Spinal cord (tissue), 10 donors: ENCODE data around the gene PRSS12. TPM values are rescaled to one million over a fixed set of nuclear protein-coding genes. Genes with fewer than 3 reads are reported as not detected.

ENCODE experiments used
- DNase-seq, 6 donors: peaks; one replicate each; pipeline versions ENCODE4 v3.0.0 to v3.0.0-alpha.2; 2013 to 2015; ENCODE audit warnings: low spot score in 6 of 6, low read depth in 4 of 6
- H3K27ac ChIP-seq: one replicate; pipeline ENCODE4 v1.5.1; 2013; ENCODE audit warnings: low read depth, low read length, control low read depth
- H3K27me3 ChIP-seq: one replicate; pipeline ENCODE4 v1.6.1; 2013; ENCODE audit warnings: low read length; ENCODE audit not compliant: control insufficient read depth, insufficient read depth
- H3K36me3 ChIP-seq: one replicate; pipeline ENCODE4 v1.6.1; 2013; ENCODE audit warnings: low read length; ENCODE audit not compliant: control insufficient read depth, insufficient read depth
- H3K4me1 ChIP-seq: one replicate; pipeline ENCODE4 v1.6.1; 2013; ENCODE audit warnings: low read length; ENCODE audit not compliant: control insufficient read depth, insufficient read depth
- H3K4me3 ChIP-seq: one replicate; pipeline ENCODE4 v1.5.1; 2013; ENCODE audit warnings: low read depth, low read length, control low read depth
- H3K9me3 ChIP-seq: one replicate; pipeline ENCODE4 v1.6.1; 2013; ENCODE audit warnings: low read length; ENCODE audit not compliant: control insufficient read depth, insufficient read depth
- WGBS: methylation state at CpG from one replicate; pipeline ENCODE4 v1.1.5; 2013; ENCODE audit warnings: missing lambda C conversion rate; ENCODE audit not compliant: insufficient coverage; 5-methylcytosine and 5-hydroxymethylcytosine counted together
- polyA plus RNA-seq, 2 donors: library from polyadenylated mRNA; unstranded; fragments of 120-200 nt; gene quantifications; one replicate each; pipeline ENCODE4 v1.2.1, GENCODE V29; 2013; ENCODE audit not compliant: insufficient read length in 2 of 2
- total RNA-seq, 2 donors: library from RNA; depleted of rRNA in 1 of 2; stranded (reverse); fragments of 120-200 nt in 1 of 2; fragments of >200 nt in 1 of 2; gene quantifications; one replicate each; pipeline versions ENCODE4 v1.2.3 to v1.2.4, GENCODE V29; 2013 to 2014
- donor health status: healthy.

PRSS12 gene
- total and polyA plus RNA-seq, 4 donors, result 12.3 to 26.7 (median 14.4) TPM

DNA sequence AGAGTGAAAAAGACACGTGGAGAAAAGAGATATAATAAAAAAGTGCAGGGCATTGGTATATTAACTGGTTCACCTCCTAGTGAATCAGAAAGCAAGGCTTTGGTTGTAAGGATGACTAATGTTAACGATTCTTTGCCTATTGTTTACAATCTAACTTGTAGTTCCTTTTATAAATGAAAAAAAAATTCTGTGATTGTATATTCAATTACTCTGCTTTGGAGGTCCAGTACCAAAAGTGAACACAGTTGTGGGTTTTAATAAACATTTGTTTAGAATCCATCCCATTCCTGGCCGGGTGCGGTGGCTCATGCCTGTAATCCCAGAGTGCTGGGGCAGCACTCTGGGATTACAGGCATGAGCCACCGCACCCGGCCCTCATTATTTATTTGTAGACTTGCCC, 36.9 kb upstream of the PRSS12 start:
- no peaks in the 10 kb centered on the region for H3K9me3 ChIP-seq
- no peak overlapping the region for H3K4me3 ChIP-seq
- 68% methylated on average over 3 of the region's 6 CpGs for WGBS
- no peak overlapping the region for H3K27ac ChIP-seq
- H3K27me3 ChIP-seq, result no peaks in the 10 kb centered on the region
- no peaks in the 10 kb centered on the region for H3K36me3 ChIP-seq
- no peaks in the 10 kb centered on the region for H3K4me1 ChIP-seq
- DNase-seq, result no peak

DNA sequence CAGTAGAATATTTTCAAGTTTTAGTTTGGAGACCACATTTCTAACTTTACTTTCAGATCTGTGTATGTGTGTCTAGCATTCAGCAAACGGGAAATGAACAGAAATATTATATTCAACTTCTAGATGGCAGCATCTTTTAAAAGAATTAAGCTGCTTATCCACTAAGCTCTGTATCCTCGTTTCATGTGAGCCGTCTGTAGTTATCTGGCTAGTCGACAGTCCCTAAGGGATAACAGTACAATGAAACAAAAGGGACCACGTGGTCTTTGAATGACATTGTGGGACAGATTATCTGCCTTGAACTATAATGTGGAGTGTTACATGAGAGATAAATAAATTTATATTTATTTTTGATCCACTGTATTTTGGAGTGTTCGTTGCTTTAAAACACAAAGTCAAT, 35.8 kb upstream of the PRSS12 start:
- H3K4me3 ChIP-seq, result no peak overlapping the region
- WGBS, result 73% methylated on average over 3 of the region's 6 CpGs
- H3K4me1 ChIP-seq, result no peaks in the 10 kb centered on the region
- H3K36me3 ChIP-seq, result no peaks in the 10 kb centered on the region
- no peak overlapping the region for H3K27ac ChIP-seq
- H3K27me3 ChIP-seq, result no peaks in the 10 kb centered on the region
- peak in 2 of 6 donors; percentile 15 for DNase-seq
- H3K9me3 ChIP-seq, result no peaks in the 10 kb centered on the region

DNA sequence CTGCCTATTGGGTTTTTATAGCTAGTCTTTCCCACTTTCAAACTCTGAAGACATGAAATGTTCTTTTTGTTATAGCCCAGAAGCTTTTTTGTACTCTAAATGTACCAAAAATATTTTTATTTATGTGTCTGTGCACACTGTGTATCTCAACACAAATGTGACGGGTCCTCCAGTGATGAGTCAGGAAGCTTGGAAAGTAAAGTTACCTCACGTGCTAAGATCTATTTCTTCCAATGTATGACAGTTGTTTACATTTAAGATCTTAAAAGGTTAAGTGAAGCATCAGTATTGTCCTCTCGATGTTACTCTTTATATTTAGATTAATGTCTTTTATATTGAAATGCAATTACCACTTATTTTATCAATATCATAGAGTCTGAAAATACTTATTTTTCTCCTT, 29.1 kb upstream of the PRSS12 start:
- no CpG with 5 or more reads among the region's 3 CpGs for WGBS
- Histone ChIP-seq H3K4me1 (no peaks in the 10 kb centered on the region), H3K27me3 (no peaks in the 10 kb centered on the region), H3K36me3 (no peaks in the 10 kb centered on the region), H3K9me3 (no peaks in the 10 kb centered on the region), H3K27ac (no peak overlapping the region), H3K4me3 (no peak overlapping the region)
- no peak for DNase-seq

DNA sequence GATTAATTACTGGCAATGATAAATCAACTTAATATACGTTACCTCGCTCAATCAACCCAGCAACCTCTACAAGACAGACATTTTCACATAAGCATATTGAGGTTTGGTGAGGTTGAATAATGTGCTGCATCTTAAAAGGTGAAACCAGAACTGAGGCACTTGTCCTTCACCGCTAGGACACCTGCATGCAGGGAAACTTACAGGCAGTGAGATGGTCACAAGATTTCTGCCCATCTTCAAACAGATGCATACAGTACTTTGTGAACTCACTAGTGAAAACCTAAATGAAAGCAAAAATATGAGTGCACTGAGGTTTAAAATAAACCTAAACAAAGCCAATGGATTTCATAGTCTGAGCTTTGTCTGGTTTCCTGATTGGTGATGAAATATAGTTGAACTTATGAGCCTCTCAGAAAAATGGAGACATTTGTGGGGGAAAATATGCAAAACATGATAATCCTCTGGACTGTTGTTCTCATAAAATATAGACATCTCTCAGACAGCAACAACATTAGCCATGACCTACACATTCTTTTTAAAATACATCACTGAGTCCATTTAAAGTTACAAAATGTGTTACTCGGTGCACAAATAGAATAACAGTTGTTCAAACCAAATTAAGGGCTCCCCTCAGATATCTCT, 20.9 kb upstream of the PRSS12 start:
- no CpG with 5 or more reads among the region's 4 CpGs for whole genome bisulfite sequencing
- Histone ChIP-seq H3K4me1 (no peaks in the 10 kb centered on the region), H3K36me3 (no peaks in the 10 kb centered on the region), H3K27ac (no peak overlapping the region), H3K4me3 (no peak overlapping the region), H3K9me3 (no peaks in the 10 kb centered on the region), H3K27me3 (no peaks in the 10 kb centered on the region)
- DNase-seq, result no peak

DNA sequence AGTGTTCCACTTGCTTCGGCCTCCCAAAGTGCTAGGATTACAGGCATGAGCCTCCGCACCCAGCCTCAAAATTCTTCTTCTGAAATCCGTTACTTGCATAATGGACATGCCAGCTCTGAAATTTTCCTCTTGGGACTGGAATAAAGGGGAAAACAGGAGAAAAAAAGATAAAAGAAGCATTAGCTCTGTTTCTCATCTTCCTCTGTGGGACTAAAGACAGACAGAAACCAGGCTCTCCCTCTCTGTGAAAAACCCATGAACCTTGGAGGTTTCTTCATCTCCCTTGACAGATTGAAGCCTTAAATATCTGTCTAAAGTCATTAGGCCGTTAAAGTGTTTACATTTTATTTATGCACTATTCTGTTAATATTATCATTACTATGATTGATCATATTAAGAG, 19.4 kb upstream of the PRSS12 start:
- no peak overlapping the region for H3K27ac ChIP-seq

DNA sequence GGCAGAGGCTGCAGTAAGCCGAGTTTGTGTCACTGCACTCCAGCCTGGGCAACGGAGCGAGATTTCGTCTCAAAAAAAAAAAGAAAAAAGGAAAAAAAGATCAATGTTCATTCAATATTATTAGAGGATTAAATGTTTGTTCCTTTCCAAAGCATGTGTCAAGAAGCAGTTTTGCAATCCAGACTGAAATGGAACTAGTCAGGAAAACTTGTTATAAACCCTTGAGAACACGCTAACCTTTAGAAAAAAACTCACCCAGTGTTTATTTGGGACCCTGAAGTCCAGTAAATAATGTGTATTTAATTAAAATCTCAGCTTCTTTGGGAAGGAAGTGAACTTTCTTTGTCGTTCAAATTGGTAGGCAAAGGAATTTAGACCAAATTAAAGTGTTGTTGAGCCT, 16.4 kb upstream of the PRSS12 start:
- H3K9me3 ChIP-seq, result no peaks in the 10 kb centered on the region
- no peaks in the 10 kb centered on the region for H3K27me3 ChIP-seq
- no peaks in the 10 kb centered on the region for H3K36me3 ChIP-seq
- no peak overlapping the region for H3K27ac ChIP-seq
- no CpG with 5 or more reads among the region's 6 CpGs for WGBS
- no peak for DNase-seq
- H3K4me1 ChIP-seq, result no peaks in the 10 kb centered on the region
- no peak overlapping the region for H3K4me3 ChIP-seq

More for the DNA sequence above, 19.4 kb upstream of the PRSS12 start:
- Histone ChIP-seq H3K36me3 (no peaks in the 10 kb centered on the region), H3K27me3 (no peaks in the 10 kb centered on the region), H3K9me3 (no peaks in the 10 kb centered on the region), H3K4me1 (no peaks in the 10 kb centered on the region), H3K4me3 (no peak overlapping the region)
- 100% methylated on average over 1 of the region's 4 CpGs for WGBS
- no peak for DNase-seq

DNA sequence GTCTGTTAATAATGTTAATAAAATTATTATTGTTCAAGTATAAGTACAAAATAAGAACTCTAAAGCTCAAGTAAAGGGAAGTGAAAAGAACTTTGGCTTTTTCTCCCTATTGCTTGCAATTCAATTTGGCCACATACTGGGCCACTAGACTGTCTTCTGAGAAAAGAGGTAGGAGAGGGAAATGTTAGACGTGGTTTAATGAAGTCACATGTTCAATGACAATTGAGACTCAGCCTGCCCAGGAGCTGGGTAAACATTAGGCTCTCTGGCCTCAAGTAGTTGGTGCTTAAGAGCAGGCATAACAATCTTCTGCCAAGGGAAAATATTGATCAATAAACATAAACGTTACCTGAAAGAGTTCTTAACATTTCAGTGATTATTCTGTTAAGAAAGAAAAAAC, 15.1 kb upstream of the PRSS12 start:
- no peaks in the 10 kb centered on the region for H3K36me3 ChIP-seq
- WGBS, result 38% methylated on average over 1 of the region's 2 CpGs
- no peak for DNase-seq

DNA sequence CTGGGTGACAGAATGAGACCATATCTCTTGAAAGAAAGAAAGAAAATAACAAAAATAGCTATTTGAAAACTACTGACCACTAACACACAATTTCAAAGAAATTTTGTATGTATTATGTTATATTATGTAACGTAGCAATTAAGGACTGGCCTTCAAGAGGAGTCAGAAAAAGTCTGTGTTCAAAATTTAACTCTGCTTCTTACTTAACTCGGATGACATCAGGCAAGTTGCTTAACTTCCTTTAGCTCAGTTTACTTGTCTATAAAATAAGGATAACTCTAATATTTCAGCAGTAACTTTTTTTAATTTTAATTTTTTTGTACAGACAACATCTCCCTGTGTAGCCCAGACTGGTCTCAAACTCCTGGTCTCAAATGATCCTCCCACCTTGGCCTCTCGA, 14.6 kb upstream of the PRSS12 start:
- WGBS, result no CpG with 5 or more reads among the region's 3 CpGs
- H3K4me3 ChIP-seq, result no peak overlapping the region
- no peaks in the 10 kb centered on the region for H3K36me3 ChIP-seq
- DNase-seq, result no peak
- H3K27me3 ChIP-seq, result no peaks in the 10 kb centered on the region
- H3K27ac ChIP-seq, result no peak overlapping the region
- H3K4me1 ChIP-seq, result no peaks in the 10 kb centered on the region
- no peaks in the 10 kb centered on the region for H3K9me3 ChIP-seq

More for the DNA sequence above, 15.1 kb upstream of the PRSS12 start:
- H3K27ac ChIP-seq, result no peak overlapping the region
- H3K9me3 ChIP-seq, result no peaks in the 10 kb centered on the region
- H3K4me1 ChIP-seq, result no peaks in the 10 kb centered on the region
- H3K27me3 ChIP-seq, result no peaks in the 10 kb centered on the region
- H3K4me3 ChIP-seq, result no peak overlapping the region

DNA sequence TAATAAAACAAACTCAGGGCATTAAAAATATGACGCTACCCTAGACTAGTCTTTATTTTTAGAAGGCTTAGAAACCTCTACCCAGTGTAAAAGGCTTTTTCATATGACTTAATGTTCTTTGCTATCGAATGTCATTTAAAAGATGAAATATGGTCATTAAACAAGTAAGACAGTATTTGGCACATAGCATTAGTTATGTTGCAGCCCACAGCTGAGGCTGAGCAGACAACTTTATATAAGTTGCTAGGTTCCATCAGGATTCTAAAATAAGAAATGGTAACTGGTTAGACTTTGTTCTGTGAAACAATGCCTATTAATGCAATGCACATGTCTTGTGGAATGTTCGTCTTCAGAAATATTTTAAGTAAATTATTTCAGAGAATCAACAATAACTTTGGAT, 10.4 kb upstream of the PRSS12 start:
- Histone ChIP-seq H3K27me3 (no peaks in the 10 kb centered on the region), H3K9me3 (no peaks in the 10 kb centered on the region), H3K27ac (no peak overlapping the region), H3K4me3 (no peak overlapping the region), H3K36me3 (no peaks in the 10 kb centered on the region), H3K4me1 (no peaks in the 10 kb centered on the region)
- DNase-seq, result no peak
- no CpG with 5 or more reads among the region's 3 CpGs for WGBS

DNA sequence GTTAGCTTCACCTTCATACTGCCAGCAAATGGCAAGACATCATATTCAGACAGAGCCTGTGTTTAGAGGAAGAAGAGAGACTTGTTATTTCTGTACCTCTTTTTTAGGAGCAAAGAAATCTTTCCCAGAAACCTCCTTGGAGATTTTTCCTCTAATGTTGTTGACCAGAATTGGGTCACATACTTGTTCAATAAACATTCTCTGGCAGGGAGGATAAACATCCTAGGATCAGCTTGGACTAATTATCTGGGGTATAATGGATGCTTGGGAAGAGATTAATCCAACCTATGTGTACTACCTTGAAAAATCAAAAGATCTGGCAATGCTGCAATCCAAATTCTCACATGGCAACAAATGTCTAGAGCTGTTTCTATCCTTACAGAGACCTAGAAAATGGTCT, 8.4 kb upstream of the PRSS12 start:
- DNase-seq, result no peak
- H3K4me1 ChIP-seq, result no peaks in the 10 kb centered on the region
- H3K9me3 ChIP-seq, result no peaks in the 10 kb centered on the region
- no peak overlapping the region for H3K4me3 ChIP-seq
- no peak overlapping the region for H3K27ac ChIP-seq
- H3K36me3 ChIP-seq, result no peaks in the 10 kb centered on the region
- no peaks in the 10 kb centered on the region for H3K27me3 ChIP-seq
